KMS-11 (cell line): ENCODE results near the gene CNST.
"Not testable (repeated sequence)": the region's sequence is repeated elsewhere in the genome, so short reads cannot be mapped to it uniquely, and the experiment has no call there.

Source experiments
- H2AFZ ChIP-seq: fragments of 200-600 bp; sonication (generic); 2 replicates; pipeline ENCODE4 v1.6.1; 2016; ENCODE audit warnings: antibody characterized with exemption, mixed run types, low read depth
- H3K27ac ChIP-seq: fragments of 200-600 bp; sonication (generic); 2 replicates; pipeline ENCODE4 v1.6.1; 2016; ENCODE audit warnings: mild to moderate bottlenecking, mixed run types
- H3K27me3 ChIP-seq: fragments of 200-600 bp; sonication (generic); 2 replicates; pipeline ENCODE4 v1.6.1; 2017; ENCODE audit warnings: mild to moderate bottlenecking, low read depth, mixed run types, moderate library complexity; ENCODE audit not compliant: insufficient read depth
- H3K36me3 ChIP-seq: fragments of 200-600 bp; sonication (generic); 2 replicates; pipeline ENCODE4 v1.6.1; 2017; ENCODE audit warnings: mild to moderate bottlenecking, mixed run types; ENCODE audit not compliant: insufficient read depth
- H3K4me1 ChIP-seq: fragments of 200-600 bp; sonication (generic); 2 replicates; pipeline ENCODE4 v1.6.1; 2016; ENCODE audit warnings: mild to moderate bottlenecking, low read depth, mixed run types; ENCODE audit not compliant: poor library complexity, severe bottlenecking
- H3K4me2 ChIP-seq: fragments of 200-600 bp; sonication (generic); 2 replicates; pipeline ENCODE4 v1.7.0; 2016; ENCODE audit warnings: mild to moderate bottlenecking, mixed run types
- H3K4me3 ChIP-seq: fragments of 200-600 bp; sonication (generic); IDR thresholded peaks from 2 replicates; pipeline ENCODE4 v1.6.1; 2017; ENCODE audit warnings: low read depth, low read length, mixed read lengths; ENCODE audit not compliant: insufficient read depth
- H3K79me2 ChIP-seq: fragments of 200-600 bp; sonication (generic); 2 replicates; pipeline ENCODE4 v1.6.1; 2016; ENCODE audit warnings: low read depth, mixed run types; ENCODE audit not compliant: insufficient read depth
- H3K9ac ChIP-seq: fragments of 200-600 bp; sonication (generic); 2 replicates; pipeline ENCODE4 v1.6.1; 2016; ENCODE audit warnings: mild to moderate bottlenecking, mixed run types
- H4K20me1 ChIP-seq: fragments of 200-600 bp; sonication (generic); 2 replicates; pipeline ENCODE4 v1.6.1; 2016; ENCODE audit warnings: mild to moderate bottlenecking, mixed run types; ENCODE audit not compliant: insufficient read depth
- TF ChIP-seq, protein P1 (sequence below): fragments of 200-600 bp; sonication (generic); conservative IDR thresholded peaks from 2 replicates; pipeline ENCODE4 v1.6.1; 2017; ENCODE audit warnings: low read depth, mild to moderate bottlenecking, antibody characterized with exemption, low read length, moderate library complexity, mixed read lengths

Gene CNST

GRCh38 chr1:246587606-246588005, 21.4 kb downstream of the CNST start:
- TF ChIP-seq, protein P1, sequence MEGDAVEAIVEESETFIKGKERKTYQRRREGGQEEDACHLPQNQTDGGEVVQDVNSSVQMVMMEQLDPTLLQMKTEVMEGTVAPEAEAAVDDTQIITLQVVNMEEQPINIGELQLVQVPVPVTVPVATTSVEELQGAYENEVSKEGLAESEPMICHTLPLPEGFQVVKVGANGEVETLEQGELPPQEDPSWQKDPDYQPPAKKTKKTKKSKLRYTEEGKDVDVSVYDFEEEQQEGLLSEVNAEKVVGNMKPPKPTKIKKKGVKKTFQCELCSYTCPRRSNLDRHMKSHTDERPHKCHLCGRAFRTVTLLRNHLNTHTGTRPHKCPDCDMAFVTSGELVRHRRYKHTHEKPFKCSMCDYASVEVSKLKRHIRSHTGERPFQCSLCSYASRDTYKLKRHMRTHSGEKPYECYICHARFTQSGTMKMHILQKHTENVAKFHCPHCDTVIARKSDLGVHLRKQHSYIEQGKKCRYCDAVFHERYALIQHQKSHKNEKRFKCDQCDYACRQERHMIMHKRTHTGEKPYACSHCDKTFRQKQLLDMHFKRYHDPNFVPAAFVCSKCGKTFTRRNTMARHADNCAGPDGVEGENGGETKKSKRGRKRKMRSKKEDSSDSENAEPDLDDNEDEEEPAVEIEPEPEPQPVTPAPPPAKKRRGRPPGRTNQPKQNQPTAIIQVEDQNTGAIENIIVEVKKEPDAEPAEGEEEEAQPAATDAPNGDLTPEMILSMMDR: no peak
- Histone ChIP-seq H3K4me2 (no peak overlapping the region), H3K4me3 (no peak overlapping the region), H3K27me3 (no peaks in the 10 kb centered on the region), H3K4me1 (peaks cover 22% of the 10 kb centered on the region), H3K79me2 (peaks cover 5% of the 10 kb centered on the region; the same call in 1 of the 2 replicates), H2AFZ (no peak overlapping the region), H4K20me1 (0 out of 2 replicates have a peak, but pooled peaks cover under 1% of the 10 kb centered on the region), H3K36me3 (no peaks in the 10 kb centered on the region), H3K9ac (no peak overlapping the region), H3K27ac (no peak overlapping the region)

DNA sequence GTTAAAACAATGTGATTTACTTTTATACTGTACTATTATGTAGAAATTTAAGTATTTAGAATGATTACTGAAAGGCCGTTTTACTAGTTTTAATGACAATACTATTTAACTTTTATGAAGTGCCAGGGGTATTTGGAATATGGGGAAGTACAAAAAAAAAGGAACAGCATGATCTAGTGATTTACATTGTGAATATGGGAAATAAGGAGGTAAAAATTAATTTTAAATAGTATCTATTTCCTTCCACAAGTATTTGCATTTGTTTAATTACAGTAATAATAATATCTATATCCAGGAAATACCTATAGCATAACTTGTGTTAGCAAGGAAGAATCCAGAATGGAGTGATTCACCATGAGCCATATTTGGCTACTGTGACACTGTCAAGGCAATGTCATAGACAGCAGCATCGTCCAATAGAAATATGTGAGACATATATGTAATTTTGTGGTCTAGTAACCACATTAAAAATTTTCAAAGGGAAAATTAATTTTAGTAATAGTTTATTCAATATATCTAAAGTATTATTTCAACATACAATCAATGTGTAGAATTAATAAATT, 22.0 kb downstream of the CNST start:
- Histone ChIP-seq H3K27me3 (no peaks in the 10 kb centered on the region), H3K27ac (no peak overlapping the region), H3K4me3 (no peak overlapping the region), H3K4me1 (peaks cover 19% of the 10 kb centered on the region), H4K20me1 (0 out of 2 replicates have a peak, but pooled peaks cover 3% of the 10 kb centered on the region), H3K79me2 (peaks cover 5% of the 10 kb centered on the region; the same call in 1 of the 2 replicates), H3K4me2 (no peak overlapping the region), H3K9ac (no peak overlapping the region), H2AFZ (no peak overlapping the region), H3K36me3 (no peaks in the 10 kb centered on the region)
- TF ChIP-seq, protein P1: no peak

DNA sequence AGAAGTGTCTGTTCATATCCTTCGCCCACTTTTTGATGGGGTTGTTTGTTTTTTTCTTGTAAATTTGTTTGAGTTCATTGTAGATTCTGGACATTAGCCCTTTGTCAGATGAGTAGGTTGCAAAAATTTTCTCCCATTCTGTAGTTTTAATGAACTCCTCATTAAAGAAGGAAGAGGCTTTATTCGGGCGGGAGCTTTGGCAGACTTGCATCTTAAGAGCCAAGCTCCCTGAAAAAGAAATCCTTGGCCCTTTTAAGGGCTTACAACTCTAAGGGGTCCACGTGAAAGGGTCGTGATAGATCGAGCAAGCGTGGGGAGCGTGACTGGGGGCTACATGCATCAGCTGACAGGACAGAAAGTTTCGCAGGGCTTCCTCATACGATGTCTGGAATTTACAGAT, 23.7 kb downstream of the CNST start:
- H3K4me3 ChIP-seq, H2AFZ ChIP-seq, H3K9ac ChIP-seq, H3K79me2 ChIP-seq, H3K36me3 ChIP-seq, H4K20me1 ChIP-seq, H3K4me2 ChIP-seq, H3K27ac ChIP-seq, H3K27me3 ChIP-seq: not testable (repeated sequence)
- H3K4me1 ChIP-seq: peaks cover 14% of the 10 kb centered on the region

- no peak overlapping the region for H3K27ac ChIP-seq
- no peaks in the 10 kb centered on the region for H3K79me2 ChIP-seq
- H3K4me3 ChIP-seq: no peak overlapping the region
- H2AFZ ChIP-seq: no peak overlapping the region
- TF ChIP-seq, protein P1: no peak
- H3K27me3 ChIP-seq: no peaks in the 10 kb centered on the region
- H3K4me2 ChIP-seq: no peak overlapping the region
- no peak overlapping the region for H3K9ac ChIP-seq
- peaks cover 14% of the 10 kb centered on the region for H3K4me1 ChIP-seq
- 0 out of 2 replicates have a peak, but pooled peaks cover 3% of the 10 kb centered on the region for H4K20me1 ChIP-seq
- H3K36me3 ChIP-seq: no peaks in the 10 kb centered on the region
These were observed 24.8 kb downstream of the CNST start for GRCh38 chr1:246591047-246591446.

DNA sequence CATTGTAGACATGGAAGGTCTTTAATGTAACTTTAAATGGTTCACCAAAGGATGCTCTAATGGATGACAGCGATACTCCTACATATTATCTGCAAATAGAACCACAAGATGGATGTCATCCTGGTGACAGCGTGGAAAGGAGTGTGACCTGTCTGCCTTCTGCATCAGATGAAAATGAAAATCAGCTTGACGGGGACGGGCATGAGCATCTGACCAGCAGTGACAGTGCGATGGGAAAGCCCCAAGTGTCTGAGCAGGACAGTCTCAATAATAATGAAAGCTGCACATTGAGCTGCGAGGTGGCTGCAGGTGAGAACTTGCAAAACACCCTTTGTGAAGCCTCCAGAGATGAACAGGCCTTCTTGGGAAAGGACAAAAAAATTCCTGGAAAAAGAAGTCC, 25.2 kb downstream of the CNST start:
- Histone ChIP-seq H3K4me2 (no peak overlapping the region), H3K27me3 (no peaks in the 10 kb centered on the region), H3K9ac (no peak overlapping the region), H2AFZ (no peak overlapping the region), H4K20me1 (0 out of 2 replicates have a peak, but pooled peaks cover 3% of the 10 kb centered on the region), H3K4me3 (no peak overlapping the region), H3K4me1 (peaks cover 14% of the 10 kb centered on the region), H3K27ac (no peak overlapping the region), H3K79me2 (no peaks in the 10 kb centered on the region), H3K36me3 (no peaks in the 10 kb centered on the region)
- TF ChIP-seq, protein P1: no peak
